DOHH2 (cell line): ENCODE results near the gene OS9.

Experiments used
- H3F3A ChIP-seq: fragments of 200-600 bp; sonication (generic), shearing (Covaris generic); 2 replicates; pipeline ENCODE4 v1.6.0; 2016; ENCODE audit warnings: antibody characterized with exemption, mild to moderate bottlenecking; ENCODE audit not compliant: control insufficient read depth, insufficient read depth
- H3K27ac ChIP-seq: fragments of 200-600 bp; sonication (generic); 2 replicates; pipeline ENCODE4 v1.5.1; 2014; ENCODE audit warnings: low read depth, mild to moderate bottlenecking, low read length, moderate library complexity
- H3K27me3 ChIP-seq: fragments of 200-600 bp; sonication (generic); 2 replicates; pipeline ENCODE4 v1.6.1; 2014; ENCODE audit warnings: mild to moderate bottlenecking, low read length, mixed read lengths; ENCODE audit not compliant: control insufficient read depth
- H3K36me3 ChIP-seq: fragments of 200-600 bp; sonication (generic); 2 replicates; pipeline ENCODE4 v1.6.1; 2014; ENCODE audit warnings: mild to moderate bottlenecking, low read length, moderate library complexity, mixed read lengths; ENCODE audit not compliant: control insufficient read depth
- H3K4me1 ChIP-seq: fragments of 200-600 bp; sonication (generic); 2 replicates; pipeline ENCODE4 v1.6.1; 2014; ENCODE audit warnings: mild to moderate bottlenecking, low read length, mixed read lengths; ENCODE audit not compliant: control insufficient read depth
- H3K4me2 ChIP-seq: fragments of 200-600 bp; sonication (generic); 2 replicates; pipeline ENCODE4 v1.6.0; 2014; ENCODE audit warnings: mild to moderate bottlenecking, low read length, moderate library complexity
- H3K4me3 ChIP-seq: fragments of 200-600 bp; sonication (generic); 2 replicates; pipeline ENCODE4 v1.5.1; 2014; ENCODE audit warnings: mild to moderate bottlenecking, low read length, mixed read lengths
- H3K79me2 ChIP-seq: fragments of 200-600 bp; sonication (generic); 2 replicates; pipeline ENCODE4 v1.6.1; 2014; ENCODE audit warnings: mild to moderate bottlenecking, low read length, mixed read lengths; ENCODE audit not compliant: control insufficient read depth
- H3K9me2 ChIP-seq: fragments of 200-600 bp; sonication (generic); replicated peaks from 2 replicates; pipeline ENCODE4 v1.6.1; 2014; ENCODE audit warnings: mild to moderate bottlenecking, low read length, mixed read lengths; ENCODE audit not compliant: control insufficient read depth
- H3K9me3 ChIP-seq: fragments of 200-600 bp; sonication (generic); 2 replicates; pipeline ENCODE4 v1.6.1; 2014; ENCODE audit warnings: antibody characterized with exemption, low read length, mixed read lengths; ENCODE audit not compliant: control insufficient read depth, insufficient read depth
- H4K20me1 ChIP-seq: fragments of 200-600 bp; sonication (generic); 2 replicates; pipeline ENCODE4 v1.6.0; 2014; ENCODE audit warnings: low read depth, mild to moderate bottlenecking, antibody characterized with exemption, low read length, moderate library complexity; ENCODE audit not compliant: control insufficient read depth, insufficient read depth
- CTCF ChIP-seq: fragments of 200-600 bp; sonication (generic); IDR thresholded peaks from one replicate; pipeline ENCODE4 v1.5.1; 2014; ENCODE audit warnings: antibody characterized with exemption, mild to moderate bottlenecking, low read depth, low read length; ENCODE audit not compliant: poor library complexity, severe bottlenecking
- EZH2phosphoT487 ChIP-seq: fragments of 200-600 bp; sonication (generic); IDR thresholded peaks from 2 replicates; pipeline ENCODE4 v1.6.1; 2017; ENCODE audit warnings: borderline replicate concordance, mild to moderate bottlenecking, antibody characterized with exemption, low read length, moderate library complexity, mixed read lengths

The OS9 gene

GRCh38 chr12:57724936-57725740 lies 31.2 kb downstream of the OS9 start:
- Histone ChIP-seq H3K9me2 (no peaks in the 10 kb centered on the region), H3K36me3 (peaks cover 32% of the 10 kb centered on the region), H3K27me3 (no peaks in the 10 kb centered on the region), H4K20me1 (no peaks in the 10 kb centered on the region), H3K4me3 (no peak overlapping the region), H3K27ac (no peak overlapping the region), H3K4me1 (peaks cover 15% of the 10 kb centered on the region), H3K79me2 (no peaks in the 10 kb centered on the region), H3K4me2 (peak overlapping the region; percentile 13; the same call in 1 of the 2 replicates), H3F3A (peaks cover 11% of the 10 kb centered on the region; the same call in 1 of the 2 replicates), H3K9me3 (no peaks in the 10 kb centered on the region)
- TF ChIP-seq EZH2phosphoT487 = no peak
- TF ChIP-seq CTCF = no peak

GRCh38 chr12:57725851-57726150 lies 31.9 kb downstream of the OS9 start:
- peaks cover 32% of the 10 kb centered on the region for H3K36me3 ChIP-seq
- no peaks in the 10 kb centered on the region for H4K20me1 ChIP-seq
- no peak overlapping the region for H3K27ac ChIP-seq
- H3F3A ChIP-seq = peaks cover 11% of the 10 kb centered on the region; the same call in 1 of the 2 replicates
- H3K79me2 ChIP-seq = no peaks in the 10 kb centered on the region
- H3K4me2 ChIP-seq = no peak overlapping the region
- H3K27me3 ChIP-seq = no peaks in the 10 kb centered on the region
- no peak overlapping the region for H3K4me3 ChIP-seq
- H3K9me2 ChIP-seq = no peaks in the 10 kb centered on the region
- peaks cover 15% of the 10 kb centered on the region for H3K4me1 ChIP-seq
- TF ChIP-seq EZH2phosphoT487 (no peak), CTCF (no peak)
- no peaks in the 10 kb centered on the region for H3K9me3 ChIP-seq

GRCh38 chr12:57726151-57726883 lies 32.4 kb downstream of the OS9 start:
- no peak overlapping the region for H3K4me2 ChIP-seq
- no peaks in the 10 kb centered on the region for H3K27me3 ChIP-seq

More at GRCh38 chr12:57726151-57726883, 32.4 kb downstream of the OS9 start:
- no peak overlapping the region for H3K4me3 ChIP-seq
- H4K20me1 ChIP-seq = no peaks in the 10 kb centered on the region
- peaks cover 11% of the 10 kb centered on the region; the same call in 1 of the 2 replicates for H3F3A ChIP-seq
- H3K4me1 ChIP-seq = peaks cover 15% of the 10 kb centered on the region
- H3K9me3 ChIP-seq = no peaks in the 10 kb centered on the region
- no peak overlapping the region for H3K27ac ChIP-seq
- H3K36me3 ChIP-seq = peaks cover 34% of the 10 kb centered on the region
- no peaks in the 10 kb centered on the region for H3K79me2 ChIP-seq
- TF ChIP-seq EZH2phosphoT487 (no peak), CTCF (peak; percentile 44)
- no peaks in the 10 kb centered on the region for H3K9me2 ChIP-seq
